HCT116 (cell line): ENCODE data around the gene CAMK1D. TPM values are rescaled to one million over a fixed set of nuclear protein-coding genes. Genes with fewer than 3 reads are reported as not detected.

ENCODE experiments used
- ATAC-seq: fragments of 200-7000 bp; cut with Tn5 transposase; 2 replicates; pipeline ENCODE4 v1.9.1; 2020; ENCODE audit warnings: mild to moderate bottlenecking, moderate library complexity
- BruUV-seq: library from RNA; stranded (reverse); fragments of 400-500 nt; replicated peaks from 2 replicates; lab custom pipeline; 2021; lab: Mats Ljungman, UMichigan
- CTCF ChIA-PET: fragments of 300-600 bp; sonication (Branson Sonifier 250); formaldehyde crosslinking; loops from one replicate; lab custom pipeline; 2021; ENCODE audit warnings: antibody characterized with exemption; lab: Charles Lee
- POLR2A ChIA-PET: fragments of 300-600, 350-600 bp; sonication (Branson Sonifier 250); formaldehyde crosslinking; loops from one replicate; lab custom pipeline; 2021; ENCODE audit warnings: antibody characterized with exemption; lab: Charles Lee
- RAD21 ChIA-PET, 2 experiments: fragments of 300-600 bp; sonication (Branson Sonifier 250); formaldehyde crosslinking; loops; one replicate each; lab custom pipeline; 2023; ENCODE audit warnings: low total read pairs in 2 of 2; ENCODE audit not compliant: uncharacterized antibody in 2 of 2, unreplicated experiment in 2 of 2, low non-redundant PET in 1 of 2; lab: Charles Lee
- DNase-seq: peaks from one replicate; pipeline ENCODE4 v3.0.0-alpha.2; 2010; ENCODE audit warnings: low read depth, low spot score
- H2AFZ ChIP-seq: fragments of 200-600 bp; shearing (Covaris generic), sonication (generic); 2 replicates; pipeline ENCODE4 v1.6.1; 2017; ENCODE audit warnings: low read depth, mixed run types, mixed read lengths, antibody characterized with exemption, low read length; ENCODE audit not compliant: poor library complexity, severe bottlenecking
- H3K27ac ChIP-seq: 2 replicates; pipeline ENCODE4 v1.5.1; 2012; ENCODE audit warnings: low read depth, low read length
- H3K27me3 ChIP-seq: fragments of 200-600 bp; sonication (generic); 2 replicates; pipeline ENCODE4 v1.6.1; 2016; ENCODE audit warnings: mixed run types, low read length, mixed read lengths; ENCODE audit not compliant: insufficient read depth
- H3K36me3 ChIP-seq, 2 experiments: fragments of 200-500 bp in 1 of 2; fragments of 200-600 bp in 1 of 2; sonication (Bioruptor generic) in 1 of 2; sonication (generic) in 1 of 2; 2 replicates each; pipeline versions ENCODE4 v1.5.1 to v1.6.1; 2014 to 2016; ENCODE audit warnings: low read length in 2 of 2, inconsistent platforms in 1 of 2, mixed read lengths in 1 of 2, mixed run types in 1 of 2; ENCODE audit not compliant: insufficient read depth in 2 of 2, control insufficient read depth in 1 of 2
- H3K4me1 ChIP-seq, 2 experiments: fragments of 200-600 bp in 1 of 2; sonication (generic) in 1 of 2; 2 replicates each; pipeline versions ENCODE4 v1.5.1 to v1.6.1; 2012 to 2017; ENCODE audit warnings: low read length in 2 of 2, inconsistent platforms in 1 of 2, mild to moderate bottlenecking in 1 of 2, mixed read lengths in 1 of 2, mixed run types in 1 of 2, moderate library complexity in 1 of 2; ENCODE audit not compliant: insufficient read depth in 2 of 2, control insufficient read depth in 1 of 2
- H3K4me2 ChIP-seq: fragments of 200-600 bp; sonication (generic); 2 replicates; pipeline ENCODE4 v1.6.1; 2017; ENCODE audit warnings: mixed run types, low read length, mixed read lengths
- H3K4me3 ChIP-seq, 2 experiments: fragments of 200-600 bp in 1 of 2; sonication (generic) in 1 of 2; replicated peaks in 1 of 2; 2 replicates each; pipeline ENCODE4 v1.5.1; 2011 to 2016; ENCODE audit warnings: low read length in 2 of 2, control low read depth in 1 of 2, low read depth in 1 of 2, mild to moderate bottlenecking in 1 of 2, mixed read lengths in 1 of 2, mixed run types in 1 of 2
- H3K79me2 ChIP-seq: fragments of 200-600 bp; sonication (generic); 2 replicates; pipeline ENCODE4 v1.6.1; 2017; ENCODE audit warnings: mild to moderate bottlenecking, mixed run types, low read length, moderate library complexity, mixed read lengths; ENCODE audit not compliant: insufficient read depth
- H3K9ac ChIP-seq: fragments of 200-600 bp; sonication (generic); 2 replicates; pipeline ENCODE4 v1.6.1; 2016; ENCODE audit warnings: low read length, mixed read lengths
- H3K9me2 ChIP-seq: fragments of 200-600 bp; sonication (generic), shearing (Covaris generic); 2 replicates; pipeline ENCODE4 v1.6.1; 2017; ENCODE audit warnings: mixed run types, mild to moderate bottlenecking, moderate library complexity; ENCODE audit not compliant: insufficient read depth
- H3K9me3 ChIP-seq, 2 experiments: fragments of 200-500 bp in 1 of 2; fragments of 200-600 bp in 1 of 2; sonication (Bioruptor generic) in 1 of 2; sonication (generic) in 1 of 2; 2 replicates each; pipeline ENCODE4 v1.6.1; 2014 to 2017; ENCODE audit warnings: low read length in 2 of 2, mixed read lengths in 2 of 2, inconsistent platforms in 1 of 2, low read depth in 1 of 2, mild to moderate bottlenecking in 1 of 2, mixed run types in 1 of 2, moderate library complexity in 1 of 2; ENCODE audit not compliant: control insufficient read depth in 1 of 2, insufficient read depth in 1 of 2
- H4K20me1 ChIP-seq: fragments of 200-600 bp; sonication (generic), shearing (Covaris generic); 2 replicates; pipeline ENCODE4 v1.6.1; 2017; ENCODE audit warnings: mixed run types, mild to moderate bottlenecking, moderate library complexity; ENCODE audit not compliant: insufficient read depth
- CBX3 ChIP-seq: IDR thresholded peaks from 2 replicates; pipeline ENCODE4 v1.6.1; 2012; ENCODE audit warnings: low read depth
- CEBPB ChIP-seq: IDR thresholded peaks from 2 replicates; pipeline ENCODE4 v1.6.1; 2012; ENCODE audit warnings: low read depth
- EZH2 ChIP-seq: fragments of 200-600 bp; sonication (generic); IDR thresholded peaks from 2 replicates; pipeline ENCODE4 v1.6.1; 2017; ENCODE audit warnings: antibody characterized with exemption, mixed run types
- EZH2phosphoT487 ChIP-seq: fragments of 200-600 bp; IDR thresholded peaks from 2 replicates; pipeline ENCODE4 v1.6.1; 2018; ENCODE audit warnings: antibody characterized with exemption, borderline replicate concordance
- JUND ChIP-seq: IDR thresholded peaks from 2 replicates; pipeline ENCODE4 v1.6.1; 2012
- POLR2AphosphoS5 ChIP-seq: IDR thresholded peaks from 2 replicates; pipeline ENCODE4 v1.6.1; 2011; ENCODE audit warnings: mild to moderate bottlenecking, low read depth, low read length, moderate library complexity
- RAD21 ChIP-seq: IDR thresholded peaks from 2 replicates; pipeline ENCODE4 v1.6.1; 2012; ENCODE audit warnings: low read depth, mild to moderate bottlenecking
- ZFX ChIP-seq: fragments of 450-650 bp; IDR thresholded peaks from 2 replicates; pipeline ENCODE4 v1.6.1; 2017
- ZNF274 ChIP-seq: fragments of 200-500 bp; sonication (Bioruptor generic); IDR thresholded peaks from 2 replicates; pipeline ENCODE4 v1.6.1; 2014; ENCODE audit warnings: mild to moderate bottlenecking, low read depth, low read length, inconsistent platforms
- intact Hi-C: fragments of 100-400 bp; cut with micrococcal nuclease; formaldehyde crosslinking; loops from 2 replicates; pipeline ENCODE4 v1.10.0; 2022
- total RNA-seq: library from RNA; stranded (reverse); gene quantifications from one replicate; pipeline ENCODE4 v1.2.1, GENCODE V29; 2021; ENCODE audit not compliant: unreplicated experiment
- TF ChIP-seq, protein P1 (sequence below), 3 experiments: fragments of 200-600 bp in 1 of 3; sonication (generic) in 1 of 3; IDR thresholded peaks in 2 of 3; conservative IDR thresholded peaks in 1 of 3; 2 replicates each; pipeline ENCODE4 v1.5.1; 2012 to 2017; ENCODE audit warnings: low read depth in 2 of 3, low read length in 2 of 3, antibody characterized with exemption in 1 of 3, borderline replicate concordance in 1 of 3, control low read depth in 1 of 3, mild to moderate bottlenecking in 1 of 3, mixed read lengths in 1 of 3, mixed run types in 1 of 3, moderate library complexity in 1 of 3; ENCODE audit not compliant: insufficient read depth in 1 of 3

The CAMK1D gene
- total RNA-seq, 1 experiment from 2014 or later: 9.6 TPM

DNA sequence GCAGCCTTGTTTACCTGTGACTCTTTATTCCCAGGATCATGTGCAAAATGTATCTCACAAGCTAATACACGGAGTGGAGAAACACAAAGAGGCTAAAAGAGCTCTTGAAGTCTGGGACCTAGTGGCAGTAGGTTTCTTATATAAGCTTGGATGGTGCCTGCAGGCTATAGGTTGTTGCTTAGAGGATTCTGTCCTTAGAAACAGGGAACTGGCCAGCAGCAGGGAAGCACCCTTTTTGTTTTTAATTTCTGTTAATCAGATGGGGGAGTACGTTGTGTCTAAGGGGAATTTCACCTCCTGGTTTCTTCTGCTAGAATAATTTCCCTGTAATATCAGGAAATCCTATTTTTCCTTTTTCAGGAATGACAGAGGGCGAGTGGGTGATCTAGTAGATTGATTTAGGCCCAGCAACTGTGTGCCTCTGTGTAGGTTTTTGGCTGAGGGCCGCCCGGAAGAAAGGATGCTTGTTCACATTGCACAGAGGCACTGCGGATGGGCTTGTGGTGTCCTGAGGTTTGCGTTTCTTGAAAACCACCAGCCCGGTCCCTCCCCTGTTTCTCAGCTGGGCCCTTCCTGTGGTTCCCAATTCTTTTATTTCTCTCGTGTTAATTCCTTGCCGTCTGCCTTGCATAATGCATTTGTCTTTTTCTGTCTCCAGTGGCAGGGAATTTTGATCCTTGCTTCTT is 158.0 kb downstream of the CAMK1D start:
- ChIA-PET POLR2A (no interaction called here), RAD21 (no interaction called here), CTCF (no interaction called here)
- Histone ChIP-seq H3K4me1 (no peaks in the 10 kb centered on the region), H3K4me3 (no peak overlapping the region), H4K20me1 (no peaks in the 10 kb centered on the region), H3K9me3 (no peaks in the 10 kb centered on the region; a peak in 1 of 4 replicates), H3K9ac (no peak overlapping the region), H3K9me2 (no peaks in the 10 kb centered on the region), H3K36me3 (no peaks in the 10 kb centered on the region), H3K27me3 (no peaks in the 10 kb centered on the region), H3K27ac (no peak overlapping the region), H2AFZ (no peak overlapping the region), H3K79me2 (no peaks in the 10 kb centered on the region), H3K4me2 (no peak overlapping the region)
- intact Hi-C loops: no loop called here
- DNase-seq (no peak), ATAC-seq (no peak)
- TF ChIP-seq EZH2 (no peak), POLR2AphosphoS5 (no peak), ZFX (no peak), CEBPB (no peak), ZNF274 (no peak), EZH2phosphoT487 (no peak), CBX3 (no peak), JUND (no peak), RAD21 (no peak)
- TF ChIP-seq, protein P1, sequence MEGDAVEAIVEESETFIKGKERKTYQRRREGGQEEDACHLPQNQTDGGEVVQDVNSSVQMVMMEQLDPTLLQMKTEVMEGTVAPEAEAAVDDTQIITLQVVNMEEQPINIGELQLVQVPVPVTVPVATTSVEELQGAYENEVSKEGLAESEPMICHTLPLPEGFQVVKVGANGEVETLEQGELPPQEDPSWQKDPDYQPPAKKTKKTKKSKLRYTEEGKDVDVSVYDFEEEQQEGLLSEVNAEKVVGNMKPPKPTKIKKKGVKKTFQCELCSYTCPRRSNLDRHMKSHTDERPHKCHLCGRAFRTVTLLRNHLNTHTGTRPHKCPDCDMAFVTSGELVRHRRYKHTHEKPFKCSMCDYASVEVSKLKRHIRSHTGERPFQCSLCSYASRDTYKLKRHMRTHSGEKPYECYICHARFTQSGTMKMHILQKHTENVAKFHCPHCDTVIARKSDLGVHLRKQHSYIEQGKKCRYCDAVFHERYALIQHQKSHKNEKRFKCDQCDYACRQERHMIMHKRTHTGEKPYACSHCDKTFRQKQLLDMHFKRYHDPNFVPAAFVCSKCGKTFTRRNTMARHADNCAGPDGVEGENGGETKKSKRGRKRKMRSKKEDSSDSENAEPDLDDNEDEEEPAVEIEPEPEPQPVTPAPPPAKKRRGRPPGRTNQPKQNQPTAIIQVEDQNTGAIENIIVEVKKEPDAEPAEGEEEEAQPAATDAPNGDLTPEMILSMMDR (IDR thresholded peaks at IDR 0.05 in 2 of 3, conservative IDR thresholded peaks at IDR 0.05 in 1 of 3; ENCODE audit: borderline replicate concordance in 1 of 3, insufficient read depth in 1 of 3, low read depth in 2 of 3, low read length in 2 of 3): no peak
- BruUV-seq: no TSS peak
